OCI-LY1 (cell line): Measurements from ENCODE around the gene TTC13.

Experiments used
- H2AFZ ChIP-seq: fragments of 200-600 bp; sonication (generic), shearing (Covaris generic); 2 replicates; pipeline ENCODE4 v1.6.0; 2014; ENCODE audit warnings: antibody characterized with exemption, mild to moderate bottlenecking, low read length
- H3F3A ChIP-seq: fragments of 200-600 bp; sonication (generic), shearing (Covaris generic); 2 replicates; pipeline ENCODE4 v1.6.0; 2014; ENCODE audit warnings: mild to moderate bottlenecking, antibody characterized with exemption, low read length, moderate library complexity; ENCODE audit not compliant: insufficient read depth
- H3K27ac ChIP-seq: fragments of 200-600 bp; sonication (generic); 2 replicates; pipeline ENCODE4 v1.5.1; 2014; ENCODE audit warnings: low read length, mixed run types, mild to moderate bottlenecking, low read depth; ENCODE audit not compliant: poor library complexity, severe bottlenecking
- H3K27me3 ChIP-seq: fragments of 200-600 bp; sonication (generic); 2 replicates; pipeline ENCODE4 v1.6.0; 2014; ENCODE audit warnings: antibody characterized with exemption, mild to moderate bottlenecking, low read length, moderate library complexity; ENCODE audit not compliant: insufficient read depth
- H3K36me3 ChIP-seq: fragments of 200-600 bp; sonication (generic); 2 replicates; pipeline ENCODE4 v1.6.1; 2014; ENCODE audit warnings: mild to moderate bottlenecking, antibody characterized with exemption, low read length, moderate library complexity, mixed read lengths; ENCODE audit not compliant: insufficient read depth
- H3K4me1 ChIP-seq: fragments of 200-600 bp; sonication (generic); 2 replicates; pipeline ENCODE4 v1.5.1; 2014; ENCODE audit warnings: mild to moderate bottlenecking, low read length, moderate library complexity; ENCODE audit not compliant: insufficient read depth, severe bottlenecking
- H3K4me2 ChIP-seq: fragments of 200-600 bp; sonication (generic), shearing (Covaris generic); 2 replicates; pipeline ENCODE4 v1.6.1; 2014; ENCODE audit warnings: low read length
- H3K4me3 ChIP-seq: fragments of 200-600 bp; sonication (generic); 2 replicates; pipeline ENCODE4 v1.5.1; 2014; ENCODE audit warnings: low read length, low read depth, mild to moderate bottlenecking, mixed read lengths; ENCODE audit not compliant: poor library complexity, severe bottlenecking
- H3K79me2 ChIP-seq: fragments of 200-600 bp; shearing (Covaris generic); 2 replicates; pipeline ENCODE4 v1.6.1; 2016; ENCODE audit warnings: mixed run types, low read length, mixed read lengths; ENCODE audit not compliant: insufficient read depth
- H3K9ac ChIP-seq: fragments of 200-600 bp; sonication (generic), shearing (Covaris generic); 2 replicates; pipeline ENCODE4 v1.6.1; 2014; ENCODE audit warnings: mild to moderate bottlenecking, low read length, mixed read lengths
- H3K9me2 ChIP-seq: fragments of 200-600 bp; sonication (generic), shearing (Covaris generic); 2 replicates; pipeline ENCODE4 v1.6.1; 2014; ENCODE audit warnings: low read depth, mild to moderate bottlenecking, low read length, mixed read lengths
- H3K9me3 ChIP-seq: fragments of 200-600 bp; shearing (Covaris generic); 2 replicates; pipeline ENCODE4 v1.6.1; 2014; ENCODE audit warnings: low read length, mixed read lengths
- H4K20me1 ChIP-seq: fragments of 200-600 bp; sonication (generic), shearing (Covaris generic); 2 replicates; pipeline ENCODE4 v1.6.0; 2016; ENCODE audit warnings: mild to moderate bottlenecking, low read length; ENCODE audit not compliant: insufficient read depth
- EZH2 ChIP-seq: fragments of 200-600 bp; sonication (generic), shearing (Covaris generic); IDR thresholded peaks from 2 replicates; pipeline ENCODE4 v1.8.0; 2017; ENCODE audit warnings: borderline replicate concordance, mixed run types, mild to moderate bottlenecking, antibody characterized with exemption, low read length, moderate library complexity, mixed read lengths
- TF ChIP-seq, protein P1 (sequence below): fragments of 200-600 bp; sonication (generic), shearing (Covaris generic); IDR thresholded peaks from 2 replicates; pipeline ENCODE4 v1.5.1; 2017; ENCODE audit warnings: mild to moderate bottlenecking, antibody characterized with exemption, low read length, moderate library complexity, mixed read lengths

The TTC13 gene

GRCh38 chr1:230892018-230892491, 86.6 kb downstream of the TTC13 start:
- no peaks in the 10 kb centered on the region for H3K79me2 ChIP-seq
- no peaks in the 10 kb centered on the region for H3K36me3 ChIP-seq
- TF ChIP-seq, protein P1, sequence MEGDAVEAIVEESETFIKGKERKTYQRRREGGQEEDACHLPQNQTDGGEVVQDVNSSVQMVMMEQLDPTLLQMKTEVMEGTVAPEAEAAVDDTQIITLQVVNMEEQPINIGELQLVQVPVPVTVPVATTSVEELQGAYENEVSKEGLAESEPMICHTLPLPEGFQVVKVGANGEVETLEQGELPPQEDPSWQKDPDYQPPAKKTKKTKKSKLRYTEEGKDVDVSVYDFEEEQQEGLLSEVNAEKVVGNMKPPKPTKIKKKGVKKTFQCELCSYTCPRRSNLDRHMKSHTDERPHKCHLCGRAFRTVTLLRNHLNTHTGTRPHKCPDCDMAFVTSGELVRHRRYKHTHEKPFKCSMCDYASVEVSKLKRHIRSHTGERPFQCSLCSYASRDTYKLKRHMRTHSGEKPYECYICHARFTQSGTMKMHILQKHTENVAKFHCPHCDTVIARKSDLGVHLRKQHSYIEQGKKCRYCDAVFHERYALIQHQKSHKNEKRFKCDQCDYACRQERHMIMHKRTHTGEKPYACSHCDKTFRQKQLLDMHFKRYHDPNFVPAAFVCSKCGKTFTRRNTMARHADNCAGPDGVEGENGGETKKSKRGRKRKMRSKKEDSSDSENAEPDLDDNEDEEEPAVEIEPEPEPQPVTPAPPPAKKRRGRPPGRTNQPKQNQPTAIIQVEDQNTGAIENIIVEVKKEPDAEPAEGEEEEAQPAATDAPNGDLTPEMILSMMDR: no peak
- no peak for TF ChIP-seq EZH2
- no peaks in the 10 kb centered on the region for H3K9me3 ChIP-seq
- no peaks in the 10 kb centered on the region for H3K27me3 ChIP-seq
- no peak overlapping the region for H3K9ac ChIP-seq
- no peak overlapping the region for H3K4me2 ChIP-seq
- H3K4me3 ChIP-seq: no peak overlapping the region
- H3K9me2 ChIP-seq: no peaks in the 10 kb centered on the region
- H3K27ac ChIP-seq: no peak overlapping the region
- H4K20me1 ChIP-seq: no peaks in the 10 kb centered on the region
- H3K4me1 ChIP-seq: no peaks in the 10 kb centered on the region
- H3F3A ChIP-seq: no peaks in the 10 kb centered on the region
- no peak overlapping the region for H2AFZ ChIP-seq

- no peaks in the 10 kb centered on the region for H3K9me3 ChIP-seq
- H3K4me1 ChIP-seq: no peaks in the 10 kb centered on the region
- H3K9me2 ChIP-seq: no peaks in the 10 kb centered on the region
- no peaks in the 10 kb centered on the region for H3F3A ChIP-seq
- H3K9ac ChIP-seq: no peak overlapping the region
- H2AFZ ChIP-seq: no peak overlapping the region
- TF ChIP-seq EZH2: no peak
- TF ChIP-seq, protein P1: no peak
- no peaks in the 10 kb centered on the region for H3K36me3 ChIP-seq
- no peak overlapping the region for H3K4me2 ChIP-seq
- H4K20me1 ChIP-seq: no peaks in the 10 kb centered on the region
- no peaks in the 10 kb centered on the region for H3K79me2 ChIP-seq
- H3K4me3 ChIP-seq: no peak overlapping the region
- H3K27me3 ChIP-seq: no peaks in the 10 kb centered on the region
- no peak overlapping the region for H3K27ac ChIP-seq
Observed at GRCh38 chr1:230891413-230891812, 87.2 kb downstream of the TTC13 start.

GRCh38 chr1:230884646-230885045, 94.0 kb downstream of the TTC13 start:
- Histone ChIP-seq H3K9ac (no peak overlapping the region), H3K27me3 (0 out of 2 replicates have a peak, but pooled peaks cover 7% of the 10 kb centered on the region), H3K4me3 (no peak overlapping the region), H4K20me1 (no peaks in the 10 kb centered on the region), H3K79me2 (no peaks in the 10 kb centered on the region), H3K27ac (no peak overlapping the region), H3K4me1 (no peaks in the 10 kb centered on the region), H3K4me2 (no peak overlapping the region), H3K9me3 (no peaks in the 10 kb centered on the region), H3K9me2 (no peaks in the 10 kb centered on the region), H2AFZ (no peak overlapping the region), H3K36me3 (no peaks in the 10 kb centered on the region), H3F3A (no peaks in the 10 kb centered on the region)
- TF ChIP-seq, protein P1: no peak
- TF ChIP-seq EZH2: no peak
